ENCODE results near the gene PEX5L.

Gene PEX5L

GRCh38 chr3:179775416-179776122 lies 261.2 kb downstream of the PEX5L start:
- DNase-seq (ENCODE audit: low spot score), result no peak
- no peak for FAIRE-seq

GRCh38 chr3:179772297-179772696 lies 264.4 kb downstream of the PEX5L start:
- DNase-seq (ENCODE audit: low spot score), result no peak
- no peak for FAIRE-seq

- DNase-seq (ENCODE audit: low spot score) (no peak), FAIRE-seq (no peak)
Measured at GRCh38 chr3:179771797-179772196, 264.9 kb downstream of the PEX5L start.

- no peak for FAIRE-seq
- no peak for DNase-seq (ENCODE audit: low spot score)
Measured at GRCh38 chr3:179769411-179770247, 267.1 kb downstream of the PEX5L start.

GRCh38 chr3:179768080-179768479 lies 268.7 kb downstream of the PEX5L start:
- DNase-seq (ENCODE audit: low spot score) (peak; percentile 64), FAIRE-seq (peak; percentile 90)

- DNase-seq (ENCODE audit: low spot score) (no peak), FAIRE-seq (no peak)
Measured at GRCh38 chr3:179766416-179767133, 270.2 kb downstream of the PEX5L start.

- no peak for FAIRE-seq
- DNase-seq (ENCODE audit: low spot score), result no peak
Measured at GRCh38 chr3:179765396-179765795, 271.3 kb downstream of the PEX5L start.

- FAIRE-seq, result peak; percentile 52
- DNase-seq (ENCODE audit: low spot score), result peak; percentile 57
Measured at GRCh38 chr3:179760944-179761343, 275.8 kb downstream of the PEX5L start.

- FAIRE-seq (no peak), DNase-seq (ENCODE audit: low spot score) (peak; percentile 18)
Measured at GRCh38 chr3:179750720-179751328, 285.9 kb downstream of the PEX5L start.

- DNase-seq (ENCODE audit: low spot score) (no peak), FAIRE-seq (no peak)
Measured at GRCh38 chr3:179745716-179746115, 291.0 kb downstream of the PEX5L start.

GRCh38 chr3:179745079-179745478 lies 291.7 kb downstream of the PEX5L start:
- DNase-seq (ENCODE audit: low spot score), result no peak
- FAIRE-seq, result no peak
